K562 (cell line): ENCODE results near the gene DARS2. TPM values are rescaled to one million over a fixed set of nuclear protein-coding genes. Genes with fewer than 3 reads are reported as not detected.

Experiments
- AFF1 ChIP-seq, 2 experiments: fragments of 450-650 bp; IDR thresholded peaks; 2 replicates each; pipeline ENCODE4 v1.6.1; 2018; ENCODE audit warnings: mild to moderate bottlenecking in 2 of 2, low read depth in 1 of 2; ENCODE audit not compliant: partially characterized antibody in 2 of 2
- BRD4 ChIP-seq: fragments of 200-600 bp; sonication (generic); IDR thresholded peaks from 2 replicates; pipeline ENCODE4 v1.6.1; 2017; ENCODE audit warnings: inconsistent platforms
- CAMTA2 ChIP-seq: fragments of 250-450 bp; sonication (Bioruptor Pico); conservative IDR thresholded peaks from 2 replicates; pipeline ENCODE4 v1.5.1; 2022
- ERF ChIP-seq: fragments of 450-650 bp; formaldehyde crosslinking; IDR thresholded peaks from 2 replicates; pipeline ENCODE4 v1.4.0; 2020; ENCODE audit warnings: mild to moderate bottlenecking, mixed read lengths
- HDAC1 ChIP-seq, 2 experiments: fragments of 450-650 bp; IDR thresholded peaks; 2 replicates each; pipeline ENCODE4 v1.6.1; 2016 to 2017; ENCODE audit warnings: inconsistent platforms in 1 of 2, mild to moderate bottlenecking in 1 of 2, moderate library complexity in 1 of 2
- JUN ChIP-seq, 2 experiments: sonication (generic) in 1 of 2; formaldehyde crosslinking in 1 of 2; IDR thresholded peaks; 2 replicates each; pipeline versions ENCODE4 v1.6.1 to v1.8.0; 2012 to 2022; ENCODE audit warnings: borderline replicate concordance in 2 of 2, mild to moderate bottlenecking in 2 of 2, improper control_type of control experiment in 1 of 2, low read depth in 1 of 2, low read length in 1 of 2, missing genetic modification reagents in 1 of 2
- MCM2 ChIP-seq: fragments of 450-650 bp; IDR thresholded peaks from 2 replicates; pipeline ENCODE4 v1.6.1; 2017; ENCODE audit warnings: low read depth, mild to moderate bottlenecking
- NCOR1 ChIP-seq: fragments of 450-650 bp; IDR thresholded peaks from 2 replicates; pipeline ENCODE4 v1.6.1; 2016; ENCODE audit warnings: mild to moderate bottlenecking, moderate library complexity
- NR4A1 ChIP-seq, 2 experiments: fragments of 250-450 bp in 1 of 2; fragments of 450-650 bp in 1 of 2; sonication (Bioruptor Pico) in 1 of 2; IDR thresholded peaks; 2 replicates each; pipeline versions ENCODE4 v1.4.0 to v1.6.1; 2016 to 2020; ENCODE audit warnings: mild to moderate bottlenecking in 2 of 2, missing compliant biosample characterization in 1 of 2, missing genetic modification characterization in 1 of 2, moderate library complexity in 1 of 2
- PATZ1 ChIP-seq: fragments of 250-450 bp; sonication (Bioruptor Pico); IDR thresholded peaks from 2 replicates; pipeline ENCODE4 v1.5.0; 2020; ENCODE audit warnings: mild to moderate bottlenecking, borderline replicate concordance
- TAF15 ChIP-seq: fragments of 200-400 bp; formaldehyde crosslinking; IDR thresholded peaks from 2 replicates; pipeline ENCODE4 v1.6.1; 2017; ENCODE audit warnings: mild to moderate bottlenecking, low read depth, low read length, moderate library complexity
- ZFP30 ChIP-seq: fragments of 250-450 bp; sonication (Bioruptor Pico); IDR thresholded peaks from 2 replicates; pipeline ENCODE4 v1.8.0; 2022; ENCODE audit warnings: moderate library complexity, mild to moderate bottlenecking, inconsistent platforms, borderline replicate concordance
- ZNF140 ChIP-seq: fragments of 250-450 bp; sonication (Bioruptor Pico); IDR thresholded peaks from 2 replicates; pipeline ENCODE4 v1.8.0; 2021; ENCODE audit warnings: moderate library complexity, mild to moderate bottlenecking, inconsistent platforms
- ZNF316 ChIP-seq: fragments of 450-650 bp; IDR thresholded peaks from 2 replicates; pipeline ENCODE4 v1.6.1; 2016
- ZNF639 ChIP-seq, 2 experiments: fragments of 200-800 bp in 1 of 2; sonication (Bioruptor generic) in 1 of 2; sonication (generic) in 1 of 2; formaldehyde crosslinking in 1 of 2; IDR thresholded peaks in 1 of 2; conservative IDR thresholded peaks in 1 of 2; 2 replicates each; pipeline versions ENCODE4 v1.5.0 to v1.6.1; 2016 to 2020; ENCODE audit warnings: missing compliant biosample characterization in 1 of 2, missing genetic modification characterization in 1 of 2, missing genetic modification reagents in 1 of 2
- polyA plus RNA-seq, 8 experiments: library from polyadenylated mRNA; depleted of rRNA in 4 of 8; stranded (reverse) in 5 of 8; unstranded in 3 of 8; fragments of >200 nt; fragmentation: Nextera tagmentation in 2 of 8; fragmentation: Illumina TruSeq in 1 of 8; extraction: Ambion mirVana in 2 of 8; extraction: Trizol in 1 of 8; gene quantifications; 2 replicates each; pipeline versions ENCODE4 v1.2.1 to v1.2.3, GENCODE V29; 2011 to 2014; ENCODE audit warnings: inconsistent platforms in 1 of 8, missing spikeins in 1 of 8
- total RNA-seq, 7 experiments: library from RNA; depleted of rRNA in 6 of 7; stranded (reverse); fragments of >200 nt in 6 of 7; fragmentation: Illumina TruSeq in 2 of 7; extraction: Trizol in 2 of 7; gene quantifications; 2 replicates each; pipeline versions ENCODE4 v1.2.1 to v1.2.3, GENCODE V29; 2011 to 2021; ENCODE audit warnings: low replicate concordance in 1 of 7
- TF ChIP-seq, protein P1 (sequence below): sonication (generic); formaldehyde crosslinking; IDR thresholded peaks from 2 replicates; pipeline ENCODE4 v1.8.1; 2022; ENCODE audit warnings: missing genetic modification reagents

The DARS2 gene
- total and polyA plus RNA-seq, 9 of the 15 experiments (the other 6 are each of a cell fraction or from before 2014, with no cell fraction given) = 36.4 to 96.7 (median 68.6) TPM

- peak; percentile 38; the same call in 1 of the 2 replicates for TF ChIP-seq ZNF316
- TF ChIP-seq HDAC1 (IDR thresholded peaks at IDR 0.05) = no peak; a peak in 1 of 4 replicates
- no peak for TF ChIP-seq ZNF639 (CRISPR knock-in tag; conservative IDR thresholded peaks at IDR 0.05 in 1 of 2, IDR thresholded peaks at IDR 0.05 in 1 of 2)
- no peak for TF ChIP-seq ERF
- TF ChIP-seq, protein P1, sequence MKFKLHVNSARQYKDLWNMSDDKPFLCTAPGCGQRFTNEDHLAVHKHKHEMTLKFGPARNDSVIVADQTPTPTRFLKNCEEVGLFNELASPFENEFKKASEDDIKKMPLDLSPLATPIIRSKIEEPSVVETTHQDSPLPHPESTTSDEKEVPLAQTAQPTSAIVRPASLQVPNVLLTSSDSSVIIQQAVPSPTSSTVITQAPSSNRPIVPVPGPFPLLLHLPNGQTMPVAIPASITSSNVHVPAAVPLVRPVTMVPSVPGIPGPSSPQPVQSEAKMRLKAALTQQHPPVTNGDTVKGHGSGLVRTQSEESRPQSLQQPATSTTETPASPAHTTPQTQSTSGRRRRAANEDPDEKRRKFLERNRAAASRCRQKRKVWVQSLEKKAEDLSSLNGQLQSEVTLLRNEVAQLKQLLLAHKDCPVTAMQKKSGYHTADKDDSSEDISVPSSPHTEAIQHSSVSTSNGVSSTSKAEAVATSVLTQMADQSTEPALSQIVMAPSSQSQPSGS = 0 out of 2 replicates have a peak, but pooled peaks have one; percentile 20
- TF ChIP-seq TAF15 = peak; percentile 78; the same call in 1 of the 2 replicates
- no peak for TF ChIP-seq AFF1 (IDR thresholded peaks at IDR 0.05; ENCODE audit: low read depth in 1 of 2, partially characterized antibody in 2 of 2)
- no peak for TF ChIP-seq PATZ1 (CRISPR knock-in tag)
- no peak for TF ChIP-seq NR4A1 (CRISPR knock-in tag; IDR thresholded peaks at IDR 0.05)
- no peak for TF ChIP-seq NR4A1 (tag; IDR thresholded peaks at IDR 0.05)
- TF ChIP-seq ZNF140 (CRISPR knock-in tag) = no peak
- no peak for TF ChIP-seq ZFP30 (CRISPR knock-in tag)
- no peak for TF ChIP-seq JUN (IDR thresholded peaks at IDR 0.05; ENCODE audit: borderline replicate concordance, low read depth, low read length)
- TF ChIP-seq JUN (CRISPR knock-in tag; IDR thresholded peaks at IDR 0.05; ENCODE audit: borderline replicate concordance) = peak; percentile 95; the same call in 1 of the 2 replicates
- TF ChIP-seq CAMTA2 (CRISPR knock-in tag) = no peak
- no peak for TF ChIP-seq MCM2
- no peak; the same call in 1 of the 2 replicates for TF ChIP-seq BRD4
- TF ChIP-seq NCOR1 = no peak
Observed at GRCh38 chr1:173867141-173867752, 42.8 kb downstream of the DARS2 start (continued).
